ENCODE results near the gene FGF21. TPM values are rescaled to one million over a fixed set of nuclear protein-coding genes. Genes with fewer than 3 reads are reported as not detected.

Gene FGF21
- polyA plus RNA-seq, 3 donors: not detected

GRCh38 chr19:48724796-48725753 lies 30.2 kb upstream of the FGF21 start:
- WGBS, 3 donors: 36 to 55% (median 38%) methylated on average over 11 of the region's 11 CpGs
- H3K27ac ChIP-seq (ENCODE audit: low read depth, low read length): no peak overlapping the region

- no peak overlapping the region for H3K27ac ChIP-seq (ENCODE audit: low read depth, low read length)
- WGBS, 3 donors: 51 to 80% (median 65%) methylated on average over 2 of the region's 2 CpGs
Observed at GRCh38 chr19:48726556-48726955, 28.8 kb upstream of the FGF21 start.

DNA sequence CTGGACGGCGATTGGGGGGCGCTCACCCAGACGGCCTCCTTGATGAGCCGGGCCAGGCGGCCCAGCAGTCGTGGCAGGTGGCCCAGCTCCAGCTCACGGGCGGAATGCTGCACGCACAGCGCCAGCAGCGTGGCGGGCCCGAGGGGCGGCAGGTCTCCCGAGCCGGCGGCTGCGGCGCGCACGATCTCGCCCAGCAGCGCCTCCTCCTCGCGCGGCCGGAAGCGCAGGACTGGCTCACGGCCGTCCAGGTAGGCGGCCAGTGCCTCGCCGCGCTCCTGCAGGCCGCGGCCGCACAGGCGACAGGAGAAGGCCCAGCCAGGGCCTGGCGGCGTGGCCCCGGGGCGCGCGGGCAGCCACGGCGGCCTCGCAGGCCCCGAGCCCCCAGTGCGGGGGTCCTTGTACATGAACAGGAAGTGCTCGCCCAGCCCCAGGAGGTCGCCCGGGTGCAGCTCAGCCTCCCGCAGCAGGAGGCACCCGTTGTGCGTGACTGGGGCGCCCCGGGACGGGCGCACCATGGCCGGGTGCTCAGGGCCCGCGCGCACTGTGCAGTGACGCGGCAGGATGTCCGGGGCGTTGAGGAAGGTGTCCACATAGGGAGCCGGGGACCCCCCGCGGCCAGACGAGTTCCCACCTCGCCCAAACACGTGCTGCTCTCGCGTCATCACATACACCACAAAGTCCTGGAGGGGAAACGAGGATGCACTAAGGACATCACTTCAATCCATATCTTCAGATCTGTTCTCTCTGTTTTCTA lies 26.2 kb upstream of the FGF21 start:
- peak overlapping the region; percentile 6 for H3K27ac ChIP-seq (ENCODE audit: low read depth, low read length)
- WGBS, 3 donors: 69 to 75% (median 74%) methylated on average over 63 to 77 of the region's 77 CpGs

DNA sequence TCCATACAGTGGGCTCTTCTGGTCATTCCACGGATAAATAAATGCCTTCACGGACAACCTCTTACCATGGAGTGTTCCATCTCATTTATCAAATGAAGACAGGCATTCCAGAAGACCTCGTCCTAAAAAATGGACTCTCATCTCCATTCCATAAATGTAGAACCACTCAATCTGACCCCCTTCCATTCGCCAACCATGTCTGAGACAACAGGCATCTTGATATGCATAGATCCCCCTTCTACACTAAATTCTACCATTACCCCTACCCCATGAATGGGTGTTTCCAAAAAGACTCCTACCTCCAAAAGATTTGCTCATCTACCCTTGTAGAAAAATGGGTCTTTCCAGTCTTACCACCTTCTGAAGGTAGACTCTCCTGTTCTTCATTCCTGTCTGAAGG lies 23.9 kb upstream of the FGF21 start:
- no peak overlapping the region for H3K27ac ChIP-seq (ENCODE audit: low read depth, low read length)
- WGBS, 3 donors: 85 to 87% (median 85%) methylated on average over 4 of the region's 4 CpGs

DNA sequence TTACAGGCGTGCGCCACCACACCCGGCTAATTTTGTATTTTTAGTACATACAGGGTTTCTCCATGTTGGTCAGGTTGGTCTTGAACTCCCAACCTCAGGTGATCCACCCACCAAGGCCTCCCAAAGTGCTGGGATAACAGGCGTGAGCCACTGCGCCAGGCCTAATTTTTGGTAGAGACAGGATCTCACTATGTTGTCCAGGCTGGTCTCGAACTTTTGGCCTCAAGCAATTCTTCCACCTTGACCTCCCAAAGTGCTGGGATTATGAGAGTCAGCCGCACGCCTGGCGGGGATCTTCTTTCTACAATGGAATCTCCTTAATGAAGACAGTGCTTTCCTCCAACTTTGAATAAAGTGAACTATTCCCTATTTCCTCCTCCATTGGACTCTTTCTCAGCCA lies 20.7 kb upstream of the FGF21 start:
- no peak overlapping the region for H3K27ac ChIP-seq (ENCODE audit: low read depth, low read length)
- WGBS, 3 donors: 95 to 97% (median 95%) methylated on average over 6 to 9 of the region's 9 CpGs

GRCh38 chr19:48735031-48735615 lies 20.2 kb upstream of the FGF21 start:
- 61 to 69% (median 65%) methylated on average over 36 to 38 of the region's 38 CpGs for WGBS, 3 donors
- H3K27ac ChIP-seq (ENCODE audit: low read depth, low read length): no peak overlapping the region

GRCh38 chr19:48737360-48737998 lies 17.8 kb upstream of the FGF21 start:
- H3K27ac ChIP-seq (ENCODE audit: low read depth, low read length): no peak overlapping the region
- WGBS, 3 donors: 37 to 63% (median 59%) methylated on average over 22 of the region's 22 CpGs

DNA sequence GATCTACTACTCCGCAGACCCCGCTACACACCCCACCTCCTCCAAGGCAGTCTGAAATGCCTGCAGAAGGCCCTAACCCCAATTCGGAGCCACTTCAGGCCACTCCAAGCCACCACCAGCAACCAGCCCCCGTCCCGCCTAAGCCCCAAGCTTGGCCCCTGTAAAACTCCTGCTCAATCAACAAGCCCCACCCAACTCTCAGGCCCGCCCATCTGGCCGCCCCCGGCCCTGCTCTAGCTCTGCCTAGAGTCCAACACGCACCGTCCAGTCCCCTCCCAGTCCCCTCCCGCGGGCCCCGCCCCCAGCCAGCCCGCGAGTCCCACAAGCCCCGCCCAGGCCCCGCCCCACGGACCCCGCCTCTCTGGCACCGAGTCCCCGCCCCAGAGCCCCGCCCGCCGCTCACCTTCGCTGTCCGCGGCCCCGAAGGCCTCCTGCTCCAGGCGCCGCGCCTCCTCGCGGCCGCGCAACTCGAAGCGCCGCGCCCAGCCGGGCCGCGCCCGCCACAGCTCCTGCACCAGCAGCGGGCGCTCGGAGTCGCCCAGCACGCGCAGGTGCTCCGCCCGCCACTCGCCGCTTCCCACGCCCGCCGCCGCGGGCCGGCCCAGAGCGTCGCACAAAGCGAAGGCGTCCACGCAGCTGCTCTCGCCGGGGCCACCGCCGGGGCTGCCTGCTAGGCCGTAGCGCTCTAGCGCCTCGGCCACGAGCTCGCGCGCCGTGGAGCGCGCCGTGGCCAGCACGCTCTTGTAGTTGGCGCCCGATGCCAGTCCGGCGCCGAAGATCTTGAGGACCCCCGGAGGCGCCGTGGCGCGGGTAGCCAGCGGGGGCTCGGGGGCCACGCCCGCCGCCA lies 16.5 kb upstream of the FGF21 start:
- no peak overlapping the region for H3K27ac ChIP-seq (ENCODE audit: low read depth, low read length)
- WGBS, 3 donors: 1 to 3% (median 2%) methylated on average over 53 to 95 of the region's 96 CpGs

DNA sequence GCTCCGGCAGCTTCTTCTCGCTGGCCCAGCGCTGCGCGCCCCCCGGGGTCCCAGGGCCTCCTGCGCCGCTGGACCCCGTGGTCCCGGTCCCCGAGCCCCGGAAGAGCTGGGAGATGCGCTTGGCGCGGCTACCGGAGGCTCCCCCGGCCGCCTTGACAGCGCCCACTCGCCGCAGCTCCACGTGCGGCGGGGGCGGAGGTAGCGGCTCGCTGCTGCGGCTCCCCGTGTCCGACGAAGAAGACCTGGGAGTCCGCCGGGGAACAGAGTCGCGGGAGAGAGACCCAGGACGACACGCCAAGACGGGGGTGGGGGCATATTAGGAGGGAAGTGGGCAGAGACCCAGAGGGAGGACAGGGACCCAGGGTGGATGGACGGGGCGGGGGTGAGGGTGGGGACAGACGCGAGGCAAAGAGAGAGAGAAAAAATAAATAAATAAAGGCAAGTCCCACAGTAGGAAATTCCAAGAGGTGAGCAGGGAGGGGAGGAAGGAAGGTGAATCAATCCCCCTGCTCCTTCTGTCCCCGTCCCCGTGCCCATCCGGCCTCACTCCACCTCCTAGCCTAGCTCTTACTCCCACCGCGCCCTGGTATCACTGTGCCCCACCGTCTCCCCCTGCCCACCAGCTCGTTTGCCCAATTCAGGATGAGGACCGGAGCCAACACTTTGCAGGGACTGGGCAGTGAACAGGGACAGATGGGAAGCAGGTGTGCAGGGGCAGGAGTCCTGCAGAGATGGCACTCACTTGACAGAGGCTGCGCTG lies 15.7 kb upstream of the FGF21 start:
- WGBS, 3 donors: 5 to 13% (median 9%) methylated on average over 36 to 51 of the region's 51 CpGs
- H3K27ac ChIP-seq (ENCODE audit: low read depth, low read length): no peak overlapping the region

- 20 to 40% (median 39%) methylated on average over 27 of the region's 27 CpGs for WGBS, 3 donors
- no peak within 1 kb of the TSS for H3K27ac ChIP-seq (ENCODE audit: low read depth, low read length)
Observed at GRCh38 chr19:48740164-48740972, 15.0 kb upstream of the FGF21 start, which contains the start of gene RASIP1. Gene RASIP1 (minus strand): TSS chr19:48740610. CDS start chr19:48740282, 328 bp downstream.

GRCh38 chr19:48741129-48741999 lies 14.0 kb upstream of the FGF21 start:
- WGBS, 3 donors: 27 to 40% (median 35%) methylated on average over 35 of the region's 35 CpGs
- H3K27ac ChIP-seq (ENCODE audit: low read depth, low read length): peak overlapping the region; percentile 6

DNA sequence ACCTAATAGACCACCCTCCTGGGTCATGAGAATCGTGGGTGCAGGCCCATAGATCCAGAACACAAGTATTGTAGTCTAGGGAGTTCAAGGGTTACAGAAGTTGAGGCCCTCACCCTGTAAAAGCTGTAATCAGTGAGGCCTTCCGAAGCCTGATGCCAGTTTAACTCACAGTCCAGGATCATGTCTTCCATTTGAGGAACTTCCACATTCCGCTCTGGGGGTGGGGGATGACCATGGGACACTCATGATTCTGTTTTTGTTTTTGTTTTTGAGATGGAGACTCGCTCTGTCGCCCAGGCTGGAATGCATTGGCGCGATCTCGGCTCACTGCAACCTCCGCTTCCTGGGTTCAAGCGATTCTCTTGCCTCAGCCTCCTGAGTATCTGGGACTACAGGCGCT lies 13.2 kb upstream of the FGF21 start:
- WGBS, 3 donors: 88 to 94% (median 92%) methylated on average over 11 of the region's 11 CpGs
- H3K27ac ChIP-seq (ENCODE audit: low read depth, low read length): peak overlapping the region; percentile 6

DNA sequence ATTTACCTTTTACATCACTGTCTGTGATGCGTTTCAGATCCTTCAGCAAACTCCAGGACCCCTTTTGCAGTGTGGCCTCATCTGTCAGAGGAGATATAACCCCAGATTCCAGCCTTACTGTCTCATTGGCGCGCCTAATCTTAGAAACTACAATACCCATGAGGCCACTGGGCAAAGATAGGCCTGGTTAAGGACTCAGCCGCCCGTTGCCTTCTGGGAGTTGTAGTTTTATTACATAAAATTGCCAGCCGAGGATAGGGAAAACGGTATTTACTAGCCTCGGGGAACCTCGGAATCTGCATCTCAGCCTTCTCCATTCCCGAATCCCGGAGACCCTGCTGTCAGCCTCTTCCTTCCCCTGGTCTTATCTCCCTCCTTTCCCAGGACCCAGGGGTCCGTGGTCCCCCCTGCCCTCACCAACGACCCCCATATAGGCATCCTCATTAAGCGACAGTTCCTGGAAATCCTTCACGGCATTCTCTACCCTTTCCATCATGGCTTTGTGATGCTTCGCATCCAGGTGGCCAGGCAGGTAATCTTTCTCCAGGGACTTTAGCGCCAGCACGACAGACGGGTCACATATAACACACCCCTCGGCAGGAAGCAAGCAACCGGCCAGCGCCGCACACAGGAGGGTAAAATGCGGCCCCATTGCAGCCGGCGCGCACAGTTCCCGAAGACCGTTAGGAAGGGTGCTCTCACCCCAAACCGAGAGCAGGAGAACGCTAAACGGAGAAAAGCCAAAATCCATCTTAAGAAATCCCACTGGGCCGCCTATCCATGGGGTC lies 9.9 kb upstream of the FGF21 start:
- H3K27ac ChIP-seq (ENCODE audit: low read depth, low read length): no peak overlapping the region
- 37 to 38% (median 38%) methylated on average over 33 of the region's 33 CpGs for WGBS, 3 donors

DNA sequence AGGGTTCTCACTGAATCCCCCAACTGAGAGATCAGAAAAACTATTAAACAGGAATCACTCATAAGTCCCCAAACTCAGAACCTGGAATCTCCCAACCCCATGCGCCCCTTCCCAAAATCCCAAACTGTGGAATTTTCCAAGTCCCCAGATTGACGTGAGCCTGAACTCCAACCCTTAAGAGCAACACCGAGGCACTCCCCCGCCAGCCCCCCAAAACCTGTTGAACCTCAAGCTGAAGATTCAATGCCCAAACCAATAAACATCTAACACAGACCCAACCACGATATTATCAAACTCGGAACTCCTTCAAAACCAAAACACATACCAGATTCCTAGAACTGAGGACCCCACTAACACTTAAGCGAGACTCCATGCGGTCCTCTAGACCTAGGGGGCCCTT lies 9.2 kb upstream of the FGF21 start:
- WGBS, 3 donors: 77 to 83% (median 78%) methylated on average over 8 of the region's 8 CpGs
- H3K27ac ChIP-seq (ENCODE audit: low read depth, low read length): no peak overlapping the region
